HuH-7 (cell line): ENCODE data around the gene ING5.

ENCODE experiments used
- DNase-seq: peaks from one replicate; pipeline ENCODE4 v3.0.0; 2011; ENCODE audit warnings: low spot score

ING5 gene

DNA sequence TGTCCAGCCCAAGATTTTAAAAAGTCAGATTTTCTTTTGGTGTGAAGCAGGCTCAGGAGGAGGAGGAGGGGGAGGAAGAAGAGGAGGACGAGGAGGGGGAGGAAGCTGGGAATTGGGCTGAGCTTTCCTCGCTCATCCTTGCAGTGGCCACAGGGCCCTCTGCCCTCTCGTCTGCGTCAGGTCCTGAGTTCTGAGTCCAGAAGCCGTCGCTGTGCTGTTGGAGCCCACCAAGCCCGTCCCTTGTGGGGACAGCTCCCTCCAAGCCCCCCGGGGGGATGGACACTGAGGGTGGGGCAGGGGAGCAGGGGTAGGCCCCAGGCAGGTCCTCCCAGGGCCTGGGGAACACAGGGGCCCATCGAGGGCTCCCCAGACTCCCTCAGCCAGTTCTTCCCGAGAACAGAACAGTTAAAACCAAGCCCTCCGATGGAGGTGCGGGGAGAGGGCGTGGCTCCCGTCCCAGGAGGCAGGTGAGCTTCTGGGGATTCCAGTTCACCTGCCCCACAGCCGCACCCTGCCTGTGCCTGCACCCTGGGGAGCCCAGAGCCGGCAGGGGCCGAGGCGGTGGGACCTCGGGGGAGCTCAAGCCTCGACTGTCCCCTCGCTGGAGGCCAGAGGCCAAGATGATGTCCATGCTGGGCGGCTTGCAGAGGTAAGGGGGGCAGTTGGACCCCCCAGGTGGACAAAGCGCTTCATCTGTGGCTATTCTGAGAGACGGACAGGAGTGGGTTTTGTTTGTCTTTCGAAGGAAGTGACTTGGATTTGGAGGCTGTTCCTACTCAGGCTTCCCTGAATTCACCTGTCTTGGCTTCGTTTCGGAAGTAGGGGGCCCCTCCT, 74.7 kb downstream of the ING5 start, which contains the start of gene GAL3ST2:
TSS of gene GAL3ST2 (plus strand) at position 487 of the 834 bp plus-strand sequence. CDS start at position 621, 134 bp downstream.
- no peak for DNase-seq

DNA sequence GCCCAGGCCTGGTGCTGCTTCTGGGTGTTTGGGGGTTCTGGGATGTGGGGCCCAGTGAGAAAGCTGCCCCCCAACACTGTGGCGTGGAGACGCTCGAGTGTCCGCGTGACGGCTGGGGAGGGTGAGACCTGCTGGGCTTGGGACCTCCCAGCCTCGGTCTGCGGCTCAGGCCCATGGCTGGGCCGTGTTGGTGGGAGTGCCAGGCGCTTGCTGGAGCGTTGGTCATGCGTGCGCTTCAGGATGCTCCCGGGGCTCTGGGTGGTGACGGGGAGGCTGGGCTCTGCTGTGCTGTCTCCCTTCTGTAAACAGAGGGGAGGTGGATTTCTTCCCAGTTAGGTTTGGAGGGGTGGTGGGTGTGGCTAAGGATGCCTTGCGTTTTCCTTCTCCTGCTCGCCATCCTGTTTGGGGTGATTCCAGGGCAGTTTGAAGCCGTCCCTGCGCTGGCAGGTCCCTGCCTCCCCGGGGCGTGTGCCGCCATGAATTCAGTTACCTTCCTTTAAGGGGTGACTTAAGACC, 75.4 kb downstream of the ING5 start:
- no peak for DNase-seq

DNA sequence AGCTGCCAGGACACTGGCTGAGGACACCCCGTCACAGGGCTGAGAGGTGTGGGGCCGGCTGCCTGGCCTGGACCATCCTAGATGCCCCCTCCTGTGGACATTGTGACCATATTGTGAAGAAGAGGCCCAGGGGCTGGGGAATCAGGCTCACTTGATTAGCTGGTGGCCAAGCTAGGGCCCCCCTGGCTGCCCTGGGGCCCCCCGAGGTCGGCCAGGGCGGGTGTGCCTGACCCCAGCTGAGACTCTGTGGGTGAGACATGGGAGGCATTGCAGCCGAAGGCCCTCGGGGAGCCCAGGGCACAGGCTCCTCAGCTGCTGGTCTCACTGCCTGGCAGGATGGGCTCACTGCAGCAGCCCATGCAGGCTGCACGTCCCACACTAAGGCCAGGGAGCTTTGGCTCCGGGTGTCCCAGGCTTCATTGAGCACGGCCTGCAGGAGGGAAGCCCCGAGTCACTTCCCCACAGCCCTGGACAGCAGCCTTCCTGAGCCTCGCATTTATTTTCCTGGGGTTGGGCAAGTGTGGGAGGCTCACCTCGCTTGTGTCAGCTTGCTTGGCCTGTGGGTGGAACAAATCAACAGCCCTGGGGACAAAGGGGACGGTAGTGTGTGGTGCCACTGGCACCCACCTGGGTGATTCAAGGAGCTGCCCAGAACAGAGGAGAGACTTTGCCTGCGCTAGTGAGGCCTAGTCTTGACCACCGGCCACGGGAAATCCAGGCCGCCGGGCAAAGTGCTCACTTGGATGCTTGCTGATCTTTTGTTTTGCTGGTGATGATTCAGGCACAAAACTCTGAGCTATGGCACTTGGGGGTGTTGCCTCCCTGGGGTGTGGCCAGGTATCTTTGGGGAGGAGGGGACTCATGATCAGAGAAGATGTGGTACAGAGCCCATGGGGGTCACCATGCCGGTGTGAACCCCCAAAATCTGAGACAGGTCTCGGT, 76.1 kb downstream of the ING5 start:
- no peak for DNase-seq
